Natural killer cell treated with Interleukin-12 subunit alpha and Interleukin-12 subunit beta and Interleukin-15 and Interleukin-18, amount 100 ng/mL, for 72 hours (primary cell): Measurements from ENCODE around the gene RERE. TPM values are rescaled to one million over a fixed set of nuclear protein-coding genes. Genes with fewer than 3 reads are reported as not detected.

Source experiments
- ATAC-seq, 2 donors: fragments of 150-1000 bp; cut with Tn5 transposase in 1 of 2; sonication (Bioruptor Pico), chemical (Tn5 transposase) in 1 of 2; 2 replicates each; pipeline ENCODE4 v1.10.0; 2021
- DNase-seq: peaks from one replicate; pipeline ENCODE4 v3.0.0; 2022; ENCODE audit warnings: low spot score
- H3K27ac Mint-ChIP-seq, 2 donors: 1 replicate in 1 of 2; 2 replicates in 1 of 2; pipeline ENCODE4 v1.8.0; 2022; ENCODE audit warnings: mixed read lengths in 2 of 2, mild to moderate bottlenecking in 1 of 2, moderate library complexity in 1 of 2
- H3K27me3 Mint-ChIP-seq, 2 donors: 1 replicate in 1 of 2; 2 replicates in 1 of 2; pipeline ENCODE4 v1.8.0; 2022; ENCODE audit warnings: mixed read lengths in 2 of 2
- H3K36me3 Mint-ChIP-seq: one replicate; pipeline ENCODE4 v1.8.0; 2022; ENCODE audit warnings: mixed read lengths
- H3K4me1 Mint-ChIP-seq, 2 donors: 1 replicate in 1 of 2; 2 replicates in 1 of 2; pipeline ENCODE4 v1.8.0; 2022; ENCODE audit warnings: low read depth in 2 of 2, mixed read lengths in 2 of 2, mild to moderate bottlenecking in 1 of 2
- H3K4me3 Mint-ChIP-seq: one replicate; pipeline ENCODE4 v1.8.0; 2022; ENCODE audit warnings: mixed read lengths
- H3K9me3 Mint-ChIP-seq: 2 replicates; pipeline ENCODE4 v1.8.0; 2022; ENCODE audit warnings: mixed read lengths
- total RNA-seq, 2 donors: library from RNA; stranded (reverse); gene quantifications; one replicate each; pipeline ENCODE4 v1.2.3, GENCODE V29; 2022

The RERE gene
- total RNA-seq, 2 donors from 2014 or later: 38.2 to 72.4 TPM

GRCh38 chr1:8496473-8496872 is 321.0 kb downstream of the RERE start:
- H3K4me1 Mint-ChIP-seq: peaks cover 19 to 24% of the 10 kb centered on the region in 2 donors
- peak overlapping the region; percentile 71 to 84 for H3K27ac Mint-ChIP-seq
- no peaks in the 10 kb centered on the region for H3K36me3 Mint-ChIP-seq
- H3K9me3 Mint-ChIP-seq: no peaks in the 10 kb centered on the region
- peak; percentile 74 to 82 for ATAC-seq
- peak overlapping the region; percentile 47 for H3K4me3 Mint-ChIP-seq
- no peaks in the 10 kb centered on the region for H3K27me3 Mint-ChIP-seq
- no peak for DNase-seq

DNA sequence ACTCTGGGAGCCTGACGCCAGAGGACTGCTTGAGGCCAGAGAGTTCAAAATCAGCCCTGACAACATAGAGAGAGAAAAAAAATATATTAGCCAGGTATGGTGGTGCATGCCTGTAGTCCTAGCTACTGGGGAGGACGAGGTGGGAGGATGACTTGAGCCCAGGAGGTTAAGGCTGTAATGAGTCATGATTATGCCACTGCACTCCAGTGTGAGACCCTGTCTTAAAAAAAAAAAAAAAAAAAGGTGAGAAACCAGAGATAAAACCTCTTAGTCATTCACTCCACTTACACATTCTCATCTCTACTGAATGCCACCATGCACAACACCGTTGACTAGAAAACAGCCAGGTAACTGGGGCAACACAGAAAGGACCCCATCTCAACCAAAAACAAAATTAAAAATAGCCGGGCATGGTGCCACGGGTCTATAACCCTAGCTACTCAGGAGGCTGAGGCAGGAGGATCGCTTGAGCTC is 321.5 kb downstream of the RERE start:
- Mint-ChIP-seq H3K4me3 (peak overlapping the region; percentile 47), H3K27ac (peak overlapping the region; percentile 71 to 84)

DNA sequence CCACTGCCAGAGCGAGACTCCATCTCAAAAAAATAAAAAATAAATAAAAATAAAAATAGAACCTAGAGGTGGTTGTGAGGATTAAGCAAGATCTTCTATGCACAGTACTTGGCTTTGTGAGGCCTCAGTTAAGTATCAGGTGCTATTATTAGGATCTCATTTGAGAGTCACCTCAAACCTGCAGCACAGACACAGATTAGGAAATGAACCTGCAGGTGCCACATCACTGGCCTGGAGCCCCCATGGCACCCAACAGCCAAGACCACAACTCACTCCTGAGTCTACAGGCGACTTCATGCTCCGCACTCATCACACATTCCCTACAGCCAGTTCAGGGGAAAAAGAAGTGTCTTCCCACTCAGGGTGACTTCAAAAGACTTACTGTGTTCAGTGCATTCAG is 322.8 kb downstream of the RERE start:
- no peak overlapping the region for H3K4me3 Mint-ChIP-seq
- H3K27me3 Mint-ChIP-seq: no peaks in the 10 kb centered on the region
- no peak overlapping the region for H3K27ac Mint-ChIP-seq
- H3K9me3 Mint-ChIP-seq: no peaks in the 10 kb centered on the region
- peaks cover 19 to 24% of the 10 kb centered on the region in 2 donors for H3K4me1 Mint-ChIP-seq
- no peaks in the 10 kb centered on the region for H3K36me3 Mint-ChIP-seq
- ATAC-seq (no peak), DNase-seq (no peak)

More for the DNA sequence above, 321.5 kb downstream of the RERE start:
- Mint-ChIP-seq H3K36me3 (no peaks in the 10 kb centered on the region), H3K4me1 (peaks cover 19 to 24% of the 10 kb centered on the region in 2 donors), H3K9me3 (no peaks in the 10 kb centered on the region), H3K27me3 (no peaks in the 10 kb centered on the region)
- ATAC-seq (peak; percentile 92), DNase-seq (no peak)

DNA sequence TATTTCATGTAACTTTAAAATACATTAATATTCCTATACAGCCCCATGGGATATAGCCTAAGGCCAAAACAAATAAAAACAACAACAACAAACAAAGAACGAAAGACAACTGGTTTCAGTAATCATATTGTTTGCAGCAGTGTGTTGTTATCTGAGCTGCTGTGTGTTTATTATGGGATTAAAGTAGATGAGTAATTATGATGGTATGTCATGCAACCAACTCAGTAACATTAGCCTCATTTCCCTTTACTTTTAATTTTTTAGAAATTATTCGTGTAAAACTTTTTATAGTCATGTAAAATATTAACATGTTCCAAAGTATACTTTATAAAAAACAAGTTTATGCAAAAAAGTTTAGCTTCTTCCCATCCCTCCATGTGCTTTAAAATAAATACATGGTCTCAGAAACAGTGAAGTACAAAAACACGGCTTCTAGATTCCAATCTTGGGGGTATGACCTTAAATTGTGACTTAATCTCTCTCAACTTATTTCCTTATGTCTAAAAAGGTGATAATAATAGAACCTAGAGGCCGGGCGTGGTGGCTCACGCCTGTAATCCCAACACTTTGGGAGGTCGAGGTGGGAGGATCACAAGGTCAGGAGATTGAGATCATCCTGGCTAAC is 323.4 kb downstream of the RERE start:
- Mint-ChIP-seq H3K4me3 (no peak overlapping the region), H3K27ac (no peak overlapping the region), H3K36me3 (no peaks in the 10 kb centered on the region), H3K9me3 (no peaks in the 10 kb centered on the region), H3K27me3 (no peaks in the 10 kb centered on the region), H3K4me1 (peaks cover 19 to 24% of the 10 kb centered on the region in 2 donors)
- ATAC-seq (no peak), DNase-seq (no peak)

GRCh38 chr1:8487249-8487648 is 330.2 kb downstream of the RERE start:
- H3K4me3 Mint-ChIP-seq: no peak overlapping the region
- no peaks in the 10 kb centered on the region for H3K4me1 Mint-ChIP-seq
- no peaks in the 10 kb centered on the region for H3K36me3 Mint-ChIP-seq
- H3K27me3 Mint-ChIP-seq: no peaks in the 10 kb centered on the region
- H3K27ac Mint-ChIP-seq: no peak overlapping the region
- ATAC-seq (no peak), DNase-seq (no peak)
- H3K9me3 Mint-ChIP-seq: no peaks in the 10 kb centered on the region

DNA sequence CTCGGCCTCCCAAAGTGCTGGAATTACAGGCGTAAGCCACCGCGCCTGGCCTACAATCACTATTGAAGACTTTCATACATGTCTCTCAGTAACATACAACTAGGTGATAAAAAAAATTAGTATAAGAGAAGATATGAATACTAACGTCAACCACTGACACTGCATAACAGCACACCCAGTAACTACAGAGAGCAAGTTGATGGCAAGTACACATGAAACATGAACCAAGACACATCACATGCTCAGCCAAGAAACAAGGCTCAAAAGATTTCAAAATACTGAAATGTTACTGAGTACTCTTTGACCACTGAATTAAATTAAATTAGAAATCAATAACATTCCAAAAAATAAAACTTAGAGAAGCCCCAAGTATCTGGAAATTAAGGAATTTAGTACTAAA is 331.4 kb downstream of the RERE start:
- Mint-ChIP-seq H3K9me3 (no peaks in the 10 kb centered on the region), H3K36me3 (no peaks in the 10 kb centered on the region), H3K27me3 (no peaks in the 10 kb centered on the region), H3K4me3 (no peak overlapping the region), H3K27ac (no peak overlapping the region), H3K4me1 (no peaks in the 10 kb centered on the region)
- DNase-seq (no peak), ATAC-seq (no peak)

DNA sequence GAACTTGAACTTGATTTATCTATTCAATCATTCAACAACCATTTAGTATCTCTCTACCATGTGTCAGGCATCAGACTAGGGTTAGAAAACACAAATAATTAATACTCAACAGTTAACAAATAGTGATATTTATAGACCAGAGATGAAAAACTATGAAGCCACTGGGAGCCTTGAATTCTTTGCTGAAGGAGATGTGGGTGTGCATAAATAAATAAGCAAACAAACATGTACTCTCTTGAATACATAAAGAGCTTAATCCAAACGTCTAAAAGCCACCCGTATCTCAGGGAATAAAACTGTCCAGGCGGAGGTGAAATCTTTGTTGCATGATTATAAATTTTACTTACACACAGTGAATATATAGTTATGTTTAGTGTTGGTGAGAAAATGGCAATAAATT is 333.9 kb downstream of the RERE start:
- H3K9me3 Mint-ChIP-seq: no peaks in the 10 kb centered on the region
- no peaks in the 10 kb centered on the region for H3K4me1 Mint-ChIP-seq
- H3K4me3 Mint-ChIP-seq: no peak overlapping the region
- H3K27me3 Mint-ChIP-seq: peaks cover 0 to 2% of the 10 kb centered on the region in 2 donors
- DNase-seq (no peak), ATAC-seq (no peak)
- H3K27ac Mint-ChIP-seq: no peak overlapping the region
- no peaks in the 10 kb centered on the region for H3K36me3 Mint-ChIP-seq

DNA sequence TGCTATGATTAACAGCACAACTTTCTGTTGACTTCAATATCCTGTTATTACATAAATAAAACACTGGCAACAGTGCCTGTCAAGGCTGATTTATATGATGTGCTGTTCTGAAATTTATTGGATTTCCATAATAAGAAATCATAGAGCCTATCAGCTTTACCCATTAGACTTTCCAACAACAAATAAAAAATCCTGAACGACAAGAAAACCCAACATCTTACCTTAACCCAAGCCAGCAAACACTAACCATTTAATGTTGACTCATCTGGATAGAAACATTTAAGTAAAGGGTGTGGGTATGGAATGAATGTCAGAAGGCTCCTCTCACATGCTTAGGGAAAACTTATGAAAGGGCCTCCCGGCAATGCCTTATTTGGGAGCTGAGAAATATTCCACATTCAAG is 334.5 kb downstream of the RERE start:
- DNase-seq (no peak), ATAC-seq (no peak)
- no peak overlapping the region for H3K27ac Mint-ChIP-seq
- H3K9me3 Mint-ChIP-seq: no peaks in the 10 kb centered on the region
- H3K4me3 Mint-ChIP-seq: no peak overlapping the region
- H3K27me3 Mint-ChIP-seq: peaks cover 0 to 5% of the 10 kb centered on the region in 2 donors
- H3K4me1 Mint-ChIP-seq: peaks cover 0 to 3% of the 10 kb centered on the region in 2 donors
- H3K36me3 Mint-ChIP-seq: no peaks in the 10 kb centered on the region

GRCh38 chr1:8481650-8482380 is 335.6 kb downstream of the RERE start:
- H3K4me1 Mint-ChIP-seq: peaks cover 5 to 14% of the 10 kb centered on the region in 2 donors
- H3K36me3 Mint-ChIP-seq: no peaks in the 10 kb centered on the region
- DNase-seq (no peak), ATAC-seq (no peak)
- peaks cover 0 to 8% of the 10 kb centered on the region in 2 donors for H3K27me3 Mint-ChIP-seq
- H3K4me3 Mint-ChIP-seq: no peak overlapping the region
- H3K27ac Mint-ChIP-seq: no peak overlapping the region
- H3K9me3 Mint-ChIP-seq: no peaks in the 10 kb centered on the region

- H3K9me3 Mint-ChIP-seq: no peaks in the 10 kb centered on the region
- no peak overlapping the region for H3K4me3 Mint-ChIP-seq
- H3K4me1 Mint-ChIP-seq: peaks cover 10 to 23% of the 10 kb centered on the region in 2 donors
- no peak for ATAC-seq
- H3K36me3 Mint-ChIP-seq: no peaks in the 10 kb centered on the region
- no peak overlapping the region for H3K27ac Mint-ChIP-seq
- peaks cover 0 to 15% of the 10 kb centered on the region in 2 donors for H3K27me3 Mint-ChIP-seq
- no peak for DNase-seq
Measured at GRCh38 chr1:8478566-8478965, 338.9 kb downstream of the RERE start.

DNA sequence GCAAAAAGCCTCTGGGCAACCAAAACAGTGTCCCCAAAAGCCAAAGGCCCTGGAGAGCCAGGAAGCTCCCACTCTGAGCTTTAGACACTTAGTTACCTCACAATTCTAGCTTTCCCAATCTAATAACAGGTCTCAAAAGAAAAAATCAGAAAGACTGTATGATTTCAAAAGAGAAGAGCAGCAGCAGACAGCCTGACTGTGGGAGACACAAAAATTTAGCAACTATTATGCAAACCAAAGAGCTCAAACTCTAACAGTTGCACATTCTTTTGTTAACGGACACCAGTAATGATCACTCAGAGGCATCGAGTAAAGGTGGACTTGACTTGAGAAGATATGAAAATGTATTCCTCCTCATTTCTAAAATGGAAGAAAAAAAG is 339.5 kb downstream of the RERE start:
- no peaks in the 10 kb centered on the region for H3K9me3 Mint-ChIP-seq
- ATAC-seq: no peak

GRCh38 chr1:8477166-8477982 is 340.1 kb downstream of the RERE start:
- Mint-ChIP-seq H3K27me3 (peaks cover 0 to 20% of the 10 kb centered on the region in 2 donors), H3K4me1 (peaks cover 22 to 32% of the 10 kb centered on the region in 2 donors), H3K36me3 (no peaks in the 10 kb centered on the region), H3K9me3 (no peaks in the 10 kb centered on the region), H3K27ac (peak overlapping the region in 1 of 2 donors; percentile 40), H3K4me3 (no peak overlapping the region)
- ATAC-seq (peak; percentile 74 to 77), DNase-seq (no peak)

More for the DNA sequence above, 339.5 kb downstream of the RERE start:
- Mint-ChIP-seq H3K27ac (peak overlapping the region in 1 of 2 donors; percentile 40), H3K36me3 (no peaks in the 10 kb centered on the region), H3K27me3 (peaks cover 0 to 17% of the 10 kb centered on the region in 2 donors), H3K4me1 (peaks cover 16 to 29% of the 10 kb centered on the region in 2 donors), H3K4me3 (no peak overlapping the region)
- DNase-seq: no peak

GRCh38 chr1:8476006-8476405 is 341.4 kb downstream of the RERE start:
- Mint-ChIP-seq H3K27me3 (peaks cover 0 to 20% of the 10 kb centered on the region in 2 donors), H3K9me3 (no peaks in the 10 kb centered on the region), H3K4me3 (no peak overlapping the region), H3K4me1 (peaks cover 24 to 32% of the 10 kb centered on the region in 2 donors), H3K27ac (peak overlapping the region in 1 of 2 donors; percentile 29), H3K36me3 (no peaks in the 10 kb centered on the region)
- ATAC-seq (no peak), DNase-seq (no peak)
